ENCODE data around the gene PLPPR1.

DNA sequence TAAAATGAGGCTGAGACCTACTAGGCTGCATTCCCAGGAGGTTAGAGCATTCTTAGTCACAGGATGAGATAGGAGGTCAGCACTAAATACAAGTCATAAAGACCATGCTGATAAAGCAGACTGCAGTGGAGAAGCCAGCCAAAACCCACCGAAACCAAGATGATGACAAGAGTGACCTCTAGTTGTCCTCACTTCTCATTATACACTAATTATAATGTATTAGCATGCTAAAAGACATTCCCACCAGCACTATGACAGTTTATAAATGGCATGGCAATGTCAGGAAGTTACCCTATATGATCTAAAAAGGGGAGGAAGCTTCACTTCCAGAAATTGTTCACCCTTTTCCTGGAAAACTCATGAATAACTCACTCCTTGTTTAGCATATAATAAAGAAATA is 88.6 kb downstream of the PLPPR1 start:
- TF ChIP-seq, protein P1, sequence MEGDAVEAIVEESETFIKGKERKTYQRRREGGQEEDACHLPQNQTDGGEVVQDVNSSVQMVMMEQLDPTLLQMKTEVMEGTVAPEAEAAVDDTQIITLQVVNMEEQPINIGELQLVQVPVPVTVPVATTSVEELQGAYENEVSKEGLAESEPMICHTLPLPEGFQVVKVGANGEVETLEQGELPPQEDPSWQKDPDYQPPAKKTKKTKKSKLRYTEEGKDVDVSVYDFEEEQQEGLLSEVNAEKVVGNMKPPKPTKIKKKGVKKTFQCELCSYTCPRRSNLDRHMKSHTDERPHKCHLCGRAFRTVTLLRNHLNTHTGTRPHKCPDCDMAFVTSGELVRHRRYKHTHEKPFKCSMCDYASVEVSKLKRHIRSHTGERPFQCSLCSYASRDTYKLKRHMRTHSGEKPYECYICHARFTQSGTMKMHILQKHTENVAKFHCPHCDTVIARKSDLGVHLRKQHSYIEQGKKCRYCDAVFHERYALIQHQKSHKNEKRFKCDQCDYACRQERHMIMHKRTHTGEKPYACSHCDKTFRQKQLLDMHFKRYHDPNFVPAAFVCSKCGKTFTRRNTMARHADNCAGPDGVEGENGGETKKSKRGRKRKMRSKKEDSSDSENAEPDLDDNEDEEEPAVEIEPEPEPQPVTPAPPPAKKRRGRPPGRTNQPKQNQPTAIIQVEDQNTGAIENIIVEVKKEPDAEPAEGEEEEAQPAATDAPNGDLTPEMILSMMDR (conservative IDR thresholded peaks at IDR 0.05; ENCODE audit: low read depth, low read length), result no peak
- TF ChIP-seq EZH2 (IDR thresholded peaks at IDR 0.05; ENCODE audit: borderline replicate concordance, low read depth, low read length, poor library complexity, severe bottlenecking), result no peak
